ENCODE results near the gene UQCC2.

DNA sequence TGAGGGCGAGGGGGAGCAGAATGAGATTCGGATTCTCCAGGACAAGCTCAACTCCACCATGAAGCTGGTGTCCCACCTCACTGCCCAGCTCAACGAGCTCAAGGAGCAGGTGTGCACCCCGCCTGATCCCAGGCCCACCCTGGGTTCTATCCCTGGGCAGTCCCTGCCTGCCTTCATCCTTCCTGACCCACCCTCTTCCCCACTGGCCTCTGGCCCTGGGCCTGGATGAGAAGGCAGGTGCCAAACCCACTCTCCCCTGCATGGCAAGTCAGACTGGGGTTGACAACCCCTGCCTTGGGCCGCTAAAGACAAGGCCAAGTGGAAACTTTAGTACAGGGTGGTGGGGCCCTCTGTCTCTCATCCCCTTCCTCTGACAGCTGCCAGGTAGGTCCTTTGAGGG lies 16.5 kb downstream of the UQCC2 start:
- no peak for TF ChIP-seq SUZ12 (IDR thresholded peaks at IDR 0.05)
- no peak for TF ChIP-seq SP1 (IDR thresholded peaks at IDR 0.05)
- TF ChIP-seq, protein P1, sequence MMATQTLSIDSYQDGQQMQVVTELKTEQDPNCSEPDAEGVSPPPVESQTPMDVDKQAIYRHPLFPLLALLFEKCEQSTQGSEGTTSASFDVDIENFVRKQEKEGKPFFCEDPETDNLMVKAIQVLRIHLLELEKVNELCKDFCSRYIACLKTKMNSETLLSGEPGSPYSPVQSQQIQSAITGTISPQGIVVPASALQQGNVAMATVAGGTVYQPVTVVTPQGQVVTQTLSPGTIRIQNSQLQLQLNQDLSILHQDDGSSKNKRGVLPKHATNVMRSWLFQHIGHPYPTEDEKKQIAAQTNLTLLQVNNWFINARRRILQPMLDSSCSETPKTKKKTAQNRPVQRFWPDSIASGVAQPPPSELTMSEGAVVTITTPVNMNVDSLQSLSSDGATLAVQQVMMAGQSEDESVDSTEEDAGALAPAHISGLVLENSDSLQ (IDR thresholded peaks at IDR 0.05) = no peak
